ENCODE results near the gene ATP6V1B1.
A peak's percentile ranks its signal among the peaks of the same experiment; 100 is the strongest.

The ATP6V1B1 gene

DNA sequence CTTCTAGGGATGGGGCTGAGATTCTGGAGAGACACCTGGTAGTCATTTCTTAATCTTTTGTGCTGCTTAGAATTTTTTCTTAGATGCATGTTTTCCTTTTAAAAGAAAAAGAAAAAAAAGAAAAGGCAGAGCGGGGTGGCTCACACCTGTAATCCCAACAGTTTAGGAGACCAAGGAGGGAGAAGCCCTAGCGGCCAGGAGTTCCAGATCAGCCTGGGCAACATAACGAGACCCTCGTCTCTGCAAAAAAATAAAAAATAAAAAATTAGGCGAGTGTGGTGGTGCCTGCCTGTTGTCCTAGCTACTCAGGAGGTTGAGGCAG is 46.0 kb upstream of the ATP6V1B1 start:
- no peak overlapping the region for H3K4me3 ChIP-seq (ENCODE audit: low read length)
- TF ChIP-seq, protein P1, sequence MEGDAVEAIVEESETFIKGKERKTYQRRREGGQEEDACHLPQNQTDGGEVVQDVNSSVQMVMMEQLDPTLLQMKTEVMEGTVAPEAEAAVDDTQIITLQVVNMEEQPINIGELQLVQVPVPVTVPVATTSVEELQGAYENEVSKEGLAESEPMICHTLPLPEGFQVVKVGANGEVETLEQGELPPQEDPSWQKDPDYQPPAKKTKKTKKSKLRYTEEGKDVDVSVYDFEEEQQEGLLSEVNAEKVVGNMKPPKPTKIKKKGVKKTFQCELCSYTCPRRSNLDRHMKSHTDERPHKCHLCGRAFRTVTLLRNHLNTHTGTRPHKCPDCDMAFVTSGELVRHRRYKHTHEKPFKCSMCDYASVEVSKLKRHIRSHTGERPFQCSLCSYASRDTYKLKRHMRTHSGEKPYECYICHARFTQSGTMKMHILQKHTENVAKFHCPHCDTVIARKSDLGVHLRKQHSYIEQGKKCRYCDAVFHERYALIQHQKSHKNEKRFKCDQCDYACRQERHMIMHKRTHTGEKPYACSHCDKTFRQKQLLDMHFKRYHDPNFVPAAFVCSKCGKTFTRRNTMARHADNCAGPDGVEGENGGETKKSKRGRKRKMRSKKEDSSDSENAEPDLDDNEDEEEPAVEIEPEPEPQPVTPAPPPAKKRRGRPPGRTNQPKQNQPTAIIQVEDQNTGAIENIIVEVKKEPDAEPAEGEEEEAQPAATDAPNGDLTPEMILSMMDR (conservative IDR thresholded peaks at IDR 0.05; ENCODE audit: low read length) = no peak
- no peak for DNase-seq (ENCODE audit: low read depth)

DNA sequence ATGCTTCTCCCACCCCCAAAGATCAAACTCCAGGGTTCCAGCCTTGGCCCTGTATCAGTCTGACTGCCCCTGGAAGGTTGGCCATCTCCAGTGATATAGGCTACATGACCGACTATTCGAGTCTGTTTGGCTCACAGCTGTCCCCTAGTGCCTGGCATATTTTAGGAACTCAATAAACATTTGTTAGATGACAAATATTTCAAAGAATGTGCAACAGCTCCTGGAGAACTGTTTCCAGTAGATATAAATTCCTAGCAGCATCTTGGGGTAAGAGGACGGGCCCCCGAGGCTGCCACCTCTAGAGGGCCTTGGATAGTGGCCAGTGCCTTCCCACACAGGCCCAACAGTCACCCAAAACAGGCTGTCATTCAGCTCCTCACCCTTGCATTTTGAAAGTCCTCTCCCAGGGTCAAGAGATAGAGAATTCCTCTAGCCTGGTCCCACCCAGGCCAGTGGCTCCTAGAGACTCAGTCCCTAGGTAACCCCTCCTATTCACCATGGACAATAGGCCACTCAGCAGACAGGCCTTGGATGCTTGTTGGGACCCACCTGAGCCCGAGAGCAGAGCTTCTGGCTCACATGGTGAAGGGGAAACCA is 45.1 kb upstream of the ATP6V1B1 start:
- DNase-seq (ENCODE audit: low read depth) = peak; percentile 11
- TF ChIP-seq, protein P1 (conservative IDR thresholded peaks at IDR 0.05; ENCODE audit: low read length) = no peak; the same call in 1 of the 2 replicates
- H3K4me3 ChIP-seq (ENCODE audit: low read length) = no peak overlapping the region

DNA sequence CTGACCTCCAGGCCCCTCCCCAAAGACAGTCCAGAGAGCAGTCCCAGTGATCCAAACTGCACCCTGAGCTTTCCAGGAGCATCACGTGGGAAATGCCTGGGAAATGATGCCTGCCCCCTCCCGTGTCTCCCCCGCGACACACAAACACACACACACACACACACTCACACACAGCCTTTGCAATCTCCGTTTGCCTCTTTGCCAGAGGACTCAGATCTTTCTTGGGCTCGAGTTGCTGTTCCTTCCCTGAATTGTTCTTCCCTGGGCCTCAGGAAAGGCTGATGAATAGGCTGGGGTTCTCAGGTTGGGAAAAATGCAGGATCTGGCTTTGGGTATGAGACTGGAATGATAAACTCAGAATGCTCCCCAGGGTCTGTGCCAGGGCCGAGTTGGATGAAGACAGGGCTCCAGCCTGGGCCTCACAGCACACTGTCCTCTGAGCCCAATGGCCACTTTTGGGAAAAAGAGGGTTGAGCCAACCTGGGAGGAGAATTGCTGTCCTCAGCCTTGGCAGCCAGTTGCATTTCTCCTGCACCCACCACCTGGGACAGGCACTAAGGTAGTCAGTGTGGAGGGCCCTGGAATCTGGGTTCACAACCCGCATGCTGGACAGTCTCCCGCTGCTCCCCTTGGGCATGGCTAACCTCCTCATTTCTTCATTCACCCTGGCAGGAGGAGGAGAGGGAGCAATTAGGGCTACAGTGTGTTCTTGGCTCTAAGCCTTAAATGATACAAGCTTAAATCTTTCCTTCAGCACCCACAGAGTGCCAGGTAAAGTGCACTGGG is 43.9 kb upstream of the ATP6V1B1 start:
- no peak overlapping the region for H3K4me3 ChIP-seq (ENCODE audit: low read length)
- DNase-seq (ENCODE audit: low read depth) = no peak
- TF ChIP-seq, protein P1 (conservative IDR thresholded peaks at IDR 0.05; ENCODE audit: low read length) = no peak

DNA sequence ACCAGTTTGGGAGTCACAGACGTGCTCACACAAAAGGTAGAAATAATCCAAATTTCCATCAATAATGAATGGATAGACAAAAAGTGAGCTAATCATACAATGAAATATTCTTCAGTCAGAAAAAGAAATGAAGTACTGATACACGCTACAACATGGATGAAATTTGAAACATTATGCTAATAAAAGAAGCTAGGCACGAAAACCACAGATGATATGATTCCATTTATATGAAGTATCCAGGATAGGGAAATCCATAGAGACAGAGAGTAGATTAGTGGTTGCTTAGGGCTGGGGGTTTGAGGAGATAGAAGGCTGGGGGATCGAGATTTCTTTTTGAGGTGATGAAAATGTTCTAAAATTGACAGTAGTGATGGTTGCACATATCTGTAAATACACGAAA is 43.0 kb upstream of the ATP6V1B1 start:
- no peak overlapping the region for H3K4me3 ChIP-seq (ENCODE audit: low read length)
- no peak for DNase-seq (ENCODE audit: low read depth)
- TF ChIP-seq, protein P1 (conservative IDR thresholded peaks at IDR 0.05; ENCODE audit: low read length) = no peak

DNA sequence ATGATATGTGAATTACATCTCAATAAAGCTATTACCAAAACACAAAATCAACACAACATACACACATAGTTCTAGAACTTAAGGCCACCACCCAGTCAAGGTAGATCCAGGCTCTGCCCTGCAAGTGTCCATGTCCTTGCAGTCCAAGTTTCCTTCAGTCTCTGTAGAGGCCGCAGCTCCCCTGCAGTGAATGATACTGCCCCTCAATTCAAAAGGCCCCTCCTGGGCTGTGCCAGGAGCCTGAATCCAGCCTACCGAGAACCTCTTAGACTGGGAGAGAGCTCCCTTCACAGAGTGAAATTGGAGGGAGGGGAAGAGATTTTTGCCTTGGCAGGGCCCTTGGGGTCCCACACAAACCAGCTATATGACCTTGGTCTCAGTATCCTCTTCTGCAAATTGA is 42.5 kb upstream of the ATP6V1B1 start:
- DNase-seq (ENCODE audit: low read depth) = no peak
- no peak overlapping the region for H3K4me3 ChIP-seq (ENCODE audit: low read length)
- TF ChIP-seq, protein P1 (conservative IDR thresholded peaks at IDR 0.05; ENCODE audit: low read length) = no peak

DNA sequence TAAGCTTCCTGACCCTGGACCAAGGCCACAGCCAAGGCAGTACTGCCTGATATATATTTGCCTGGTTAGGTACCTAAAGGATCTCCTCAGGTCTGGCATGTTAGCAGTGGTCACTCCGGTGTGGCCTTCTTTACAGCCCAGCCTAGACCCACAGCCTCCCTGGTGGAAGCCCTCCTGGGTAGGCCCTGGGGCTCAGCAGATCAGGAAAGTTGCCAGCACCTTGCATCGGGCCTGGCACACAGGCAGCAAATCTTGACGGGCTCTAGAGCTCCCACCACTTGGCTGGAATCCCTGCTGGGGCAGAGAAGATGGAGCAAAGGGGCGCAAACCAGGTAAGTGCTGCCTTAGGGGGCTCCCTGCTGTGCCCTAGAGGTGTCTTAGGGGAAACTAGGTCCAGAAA is 40.9 kb upstream of the ATP6V1B1 start:
- H3K4me3 ChIP-seq (ENCODE audit: low read length) = no peak overlapping the region
- DNase-seq (ENCODE audit: low read depth) = no peak
- TF ChIP-seq, protein P1 (conservative IDR thresholded peaks at IDR 0.05; ENCODE audit: low read length) = no peak

DNA sequence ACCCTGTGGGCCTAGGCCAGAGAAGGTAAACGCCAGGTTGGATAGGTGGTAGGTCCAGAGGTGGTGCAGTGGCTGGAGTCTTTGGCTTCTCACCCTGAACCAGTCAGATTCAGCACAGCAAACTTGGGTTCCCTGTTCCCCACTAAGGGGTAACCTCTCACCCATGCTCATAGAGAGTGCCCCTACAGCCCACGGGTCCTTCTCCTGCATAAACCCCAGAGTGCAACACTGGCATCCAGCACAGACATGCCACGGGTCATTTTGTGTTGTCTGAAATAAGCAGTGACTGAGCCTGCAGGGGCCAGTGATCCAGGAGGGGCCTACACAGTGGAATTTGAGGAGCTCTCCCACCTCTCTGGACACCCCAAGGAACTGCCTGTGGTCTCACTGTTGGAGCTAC is 40.5 kb upstream of the ATP6V1B1 start:
- DNase-seq (ENCODE audit: low read depth) = no peak
- no peak overlapping the region for H3K4me3 ChIP-seq (ENCODE audit: low read length)
- TF ChIP-seq, protein P1 (conservative IDR thresholded peaks at IDR 0.05; ENCODE audit: low read length) = no peak
